ENCODE data around the gene ZNF367.
A peak's percentile ranks its signal among the peaks of the same experiment; 100 is the strongest.

ZNF367 gene

DNA sequence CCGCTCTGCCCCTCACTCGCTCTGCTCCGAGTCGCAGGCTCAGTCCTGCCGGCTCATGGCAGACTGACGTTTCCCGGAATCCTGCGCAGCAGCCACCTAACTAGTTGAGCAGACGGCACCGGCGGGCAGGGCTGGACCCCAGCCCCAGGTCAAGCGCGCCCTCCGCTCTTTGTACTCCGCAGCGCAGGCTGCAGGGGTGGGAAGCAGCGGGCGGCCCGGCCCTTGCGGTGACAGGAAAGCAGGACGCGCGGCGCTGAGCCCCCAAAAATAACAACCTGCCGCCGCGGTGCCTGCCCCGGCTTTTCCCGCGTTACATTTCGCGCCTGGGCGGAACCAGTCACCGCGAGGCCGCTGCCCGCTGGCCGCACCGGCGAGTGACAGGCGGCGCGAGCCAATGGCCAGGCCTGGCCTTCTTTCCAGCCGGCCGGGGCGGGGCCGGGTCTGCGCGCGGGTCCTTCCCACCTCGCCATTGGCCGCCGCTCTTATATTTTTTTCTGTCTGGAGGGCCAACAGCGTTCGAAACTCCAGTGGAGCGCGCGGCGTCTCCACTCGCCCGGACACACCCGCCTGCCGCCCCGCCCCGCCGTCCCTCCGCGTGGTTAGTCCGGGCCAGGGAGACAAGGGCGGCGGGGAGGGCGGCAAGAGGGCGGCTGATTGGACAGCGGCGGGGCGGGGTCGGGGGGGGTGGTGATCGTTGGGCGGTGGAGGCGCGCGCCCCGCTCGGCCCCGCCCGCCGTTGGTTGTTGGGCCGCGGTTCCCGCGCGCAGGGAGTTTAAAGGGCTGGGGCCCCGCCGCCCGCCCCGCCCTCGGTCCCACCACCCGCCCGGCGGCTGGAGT, at the start of gene ZNF367:
ZNF367 (minus strand) TSS at position 288 of the 837 bp plus-strand sequence. CDS start 338 bp downstream, outside the sequence.
- peak; percentile 98 for DNase-seq

DNA sequence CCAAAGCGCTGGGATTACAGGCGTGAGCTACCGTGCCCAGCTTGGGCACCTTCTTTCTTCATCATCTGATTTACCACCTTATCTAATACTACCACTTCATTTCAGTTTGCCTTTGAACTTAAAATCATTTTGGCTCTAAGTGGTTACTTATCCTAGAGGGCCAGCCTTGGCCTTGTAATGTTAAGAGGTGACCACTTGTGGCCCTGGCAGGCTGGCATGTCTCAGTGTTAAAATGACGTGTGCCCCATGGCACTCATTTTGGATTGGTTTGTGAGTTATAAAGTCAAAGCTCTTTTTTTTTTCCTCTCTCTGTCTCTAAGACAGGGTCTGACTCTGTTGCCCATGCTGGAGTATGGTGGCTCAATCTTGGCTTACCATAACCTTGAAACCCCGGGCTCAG, 49.6 kb upstream of the ZNF367 start:
- DNase-seq: no peak

DNA sequence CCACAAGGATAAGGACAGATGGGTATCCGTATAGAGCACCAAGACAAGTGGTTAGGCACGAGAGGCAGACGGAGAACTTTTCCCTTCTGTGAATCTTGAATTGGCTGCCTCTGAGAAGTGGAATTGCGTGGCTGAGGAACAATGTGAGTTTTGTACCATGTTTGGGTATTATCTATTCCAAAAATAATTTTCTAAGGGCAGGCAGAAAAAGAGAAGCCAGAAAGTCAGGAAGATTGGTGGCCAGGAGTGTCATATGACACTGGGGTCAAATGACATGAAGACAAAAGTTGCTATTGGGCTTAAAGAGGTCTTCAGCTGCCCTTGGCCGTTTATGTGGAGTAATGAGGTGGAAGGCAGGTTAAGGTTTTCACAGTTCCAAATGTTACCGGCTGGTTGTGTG, 46.3 kb upstream of the ZNF367 start:
- DNase-seq: no peak

DNA sequence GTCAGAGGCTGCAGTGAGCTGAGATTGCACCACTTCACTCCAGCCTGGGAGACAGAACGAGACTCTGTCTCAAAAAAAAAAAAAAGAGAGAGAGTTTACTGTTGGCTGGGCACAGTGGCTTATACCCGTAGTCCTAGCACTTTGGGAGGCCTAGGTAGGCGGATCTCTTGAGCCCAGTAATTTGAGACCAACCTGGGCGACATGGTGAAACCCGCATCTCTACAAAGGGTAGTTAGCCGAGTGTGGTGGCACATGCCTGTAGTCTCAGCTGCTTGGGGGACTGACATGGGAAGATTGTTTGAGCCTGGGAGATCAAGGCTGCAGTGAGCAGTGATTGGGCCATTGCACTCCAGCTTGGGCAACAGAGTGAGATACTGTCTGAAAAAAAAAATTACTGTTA, 44.4 kb upstream of the ZNF367 start:
- no peak for DNase-seq

GRCh38 chr9:96461336-96461735, 43.2 kb upstream of the ZNF367 start:
- DNase-seq: no peak

- no peak for DNase-seq
These were observed 42.7 kb upstream of the ZNF367 start for GRCh38 chr9:96460882-96461281.

- DNase-seq: no peak
These were observed 42.3 kb upstream of the ZNF367 start for GRCh38 chr9:96460470-96460869.

DNA sequence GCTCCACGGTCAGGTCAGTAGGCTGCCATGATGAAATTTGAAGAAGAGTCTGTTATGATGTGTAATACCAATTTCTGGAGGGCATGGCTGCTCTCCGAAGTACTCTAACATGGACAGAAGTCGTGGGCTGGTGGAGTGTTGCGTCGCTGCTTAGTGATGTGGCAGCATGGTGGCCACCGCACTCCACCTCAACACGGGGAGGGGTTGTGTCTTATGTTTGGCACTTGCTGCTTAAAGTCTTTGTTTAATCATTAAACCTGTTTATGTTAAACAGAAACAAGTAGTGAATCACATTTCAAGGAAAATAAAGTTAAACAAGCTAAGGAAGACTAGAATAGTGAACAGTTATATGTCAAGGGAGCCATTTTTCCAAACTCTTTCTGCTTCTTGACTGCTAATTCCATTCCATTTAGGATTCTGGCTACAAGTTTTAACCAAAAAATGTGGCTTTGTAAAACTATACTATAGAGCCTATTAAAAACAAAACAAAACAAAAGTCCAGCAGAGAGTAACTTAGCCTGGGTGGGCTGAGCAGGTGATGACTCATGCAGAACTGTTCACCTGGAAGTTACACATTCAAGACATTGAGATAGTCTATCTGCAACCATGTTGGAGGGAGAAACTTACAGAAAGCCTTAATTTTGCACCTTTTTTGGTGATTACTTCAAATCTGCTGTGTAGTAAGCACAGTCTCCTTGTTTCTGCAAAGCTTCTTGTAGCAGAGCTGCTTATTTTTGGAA, 41.3 kb upstream of the ZNF367 start:
- no peak for DNase-seq

- no peak for DNase-seq
These were observed 40.1 kb upstream of the ZNF367 start for GRCh38 chr9:96458226-96458625.

DNA sequence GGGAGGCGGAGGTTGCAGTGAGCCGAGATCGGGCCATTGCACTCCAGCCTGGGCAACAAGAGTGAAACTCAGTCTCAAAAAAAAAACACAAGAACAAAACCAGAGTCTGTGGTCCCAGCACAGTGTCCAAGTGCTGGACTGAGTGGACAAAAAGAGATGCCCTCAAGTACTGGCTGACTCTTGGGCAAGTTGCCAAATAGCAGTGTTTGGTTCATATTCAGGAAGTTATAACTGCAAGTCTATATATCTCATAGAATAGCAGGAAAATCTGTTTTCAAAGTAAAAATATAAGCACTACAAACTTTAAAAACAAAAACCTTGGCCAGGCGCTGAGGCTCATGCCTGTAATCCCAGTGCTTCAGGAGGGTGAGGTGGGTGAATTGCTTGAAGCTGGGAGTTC, 39.1 kb upstream of the ZNF367 start:
- no peak for DNase-seq

DNA sequence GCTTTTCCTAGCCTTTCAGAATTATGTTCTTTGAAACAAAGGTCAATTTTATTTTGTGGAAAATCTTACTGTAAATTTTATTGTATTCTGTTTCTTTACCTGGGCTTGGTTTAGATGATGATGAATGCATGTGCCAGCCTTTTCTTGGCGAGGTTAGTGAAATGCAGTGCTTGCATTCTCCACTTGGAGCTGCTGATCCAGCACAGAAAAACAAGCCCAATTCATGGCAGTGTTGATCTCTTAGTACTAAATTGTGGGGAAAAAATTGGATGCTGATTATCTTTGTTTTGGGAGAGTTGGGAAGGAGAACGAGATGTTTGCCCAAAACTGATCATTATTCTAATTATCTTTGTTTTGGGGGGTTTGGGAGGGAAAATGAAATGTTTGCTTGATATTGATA, 35.5 kb upstream of the ZNF367 start:
- peak; percentile 20 for DNase-seq

- DNase-seq: peak; percentile 52
These were observed 32.7 kb upstream of the ZNF367 start for GRCh38 chr9:96450613-96451528.

DNA sequence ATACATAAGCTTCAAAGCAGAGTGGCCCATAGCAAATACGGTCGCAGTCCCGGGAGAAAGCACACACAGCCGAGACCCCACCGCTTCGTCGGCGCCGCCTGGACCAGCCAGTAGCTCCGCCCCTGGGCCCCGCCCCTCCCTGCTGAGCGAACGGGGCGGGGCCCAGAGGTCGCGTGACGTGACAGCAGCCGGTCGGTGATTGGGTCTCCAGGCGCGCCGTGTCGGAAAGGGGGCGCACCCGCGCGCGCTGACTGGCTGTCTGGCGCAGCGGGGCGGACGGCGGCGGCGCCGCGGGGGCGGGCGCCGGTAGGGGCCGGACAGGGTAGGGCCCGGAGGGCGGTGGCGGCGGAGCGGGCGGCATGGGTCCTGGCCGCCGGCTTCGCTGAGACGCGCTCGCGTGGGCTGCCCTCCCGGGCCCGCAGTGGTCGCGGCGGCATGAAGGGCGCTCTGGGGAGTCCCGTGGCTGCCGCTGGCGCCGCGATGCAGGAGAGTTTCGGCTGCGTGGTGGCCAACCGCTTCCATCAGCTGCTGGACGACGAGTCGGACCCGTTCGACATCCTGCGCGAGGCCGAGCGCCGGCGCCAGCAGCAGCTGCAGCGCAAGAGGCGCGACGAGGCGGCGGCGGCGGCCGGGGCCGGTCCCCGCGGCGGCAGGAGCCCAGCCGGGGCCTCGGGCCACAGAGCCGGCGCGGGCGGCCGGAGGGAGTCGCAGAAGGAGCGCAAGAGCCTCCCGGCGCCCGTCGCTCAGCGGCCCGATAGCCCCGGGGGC, 31.9 kb upstream of the ZNF367 start, which contains the start of gene HABP4:
HABP4 (plus strand) TSS at position 325 of the 768 bp plus-strand sequence; CDS start at position 436, 111 bp downstream.
- DNase-seq: peak; percentile 98

DNA sequence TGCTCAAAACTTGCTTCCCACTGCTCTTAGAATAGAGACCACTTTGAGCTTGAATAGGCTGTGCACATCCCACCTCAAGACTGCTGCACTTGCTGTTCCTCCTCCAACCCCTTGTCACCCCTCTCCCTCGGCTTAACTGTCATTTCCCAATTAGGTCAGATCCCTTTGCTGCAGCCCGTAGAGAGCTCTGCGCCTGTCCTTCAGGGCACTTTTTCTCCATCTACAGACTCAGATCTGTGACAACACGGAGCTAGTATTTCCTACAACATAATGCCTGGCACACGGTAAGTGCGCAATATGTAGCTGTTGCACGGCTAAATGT, 31.3 kb upstream of the ZNF367 start:
- no peak for DNase-seq

DNA sequence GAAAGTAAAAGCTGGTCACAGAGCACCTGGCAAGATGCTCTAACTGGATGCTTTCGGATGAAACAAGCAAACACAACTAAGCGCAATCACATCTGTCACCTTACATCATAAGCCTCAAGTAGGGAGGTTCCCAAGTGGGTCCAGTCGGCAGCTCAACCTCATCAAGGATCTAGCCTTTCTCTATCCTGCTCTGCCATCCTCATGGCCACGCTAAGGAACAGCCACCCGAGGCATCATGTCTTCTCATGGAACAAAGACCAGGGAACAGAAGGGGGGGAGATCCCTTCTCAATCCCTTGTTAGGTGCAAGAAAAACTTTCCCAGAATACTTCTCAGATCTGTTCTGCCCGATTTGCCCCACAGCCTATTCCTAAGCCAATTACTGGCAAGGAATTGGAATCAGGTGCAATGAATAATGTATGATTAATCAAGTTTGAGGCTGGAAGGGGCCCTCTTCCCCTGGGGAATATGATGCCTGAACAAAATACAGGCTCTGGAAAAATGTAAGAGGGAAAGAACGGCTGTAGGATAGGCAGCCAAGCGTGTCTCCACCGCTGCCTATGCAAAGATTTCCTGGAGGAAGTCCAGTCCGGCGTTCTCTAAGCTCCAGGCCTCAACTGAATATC, 30.5 kb upstream of the ZNF367 start:
- no peak for DNase-seq

DNA sequence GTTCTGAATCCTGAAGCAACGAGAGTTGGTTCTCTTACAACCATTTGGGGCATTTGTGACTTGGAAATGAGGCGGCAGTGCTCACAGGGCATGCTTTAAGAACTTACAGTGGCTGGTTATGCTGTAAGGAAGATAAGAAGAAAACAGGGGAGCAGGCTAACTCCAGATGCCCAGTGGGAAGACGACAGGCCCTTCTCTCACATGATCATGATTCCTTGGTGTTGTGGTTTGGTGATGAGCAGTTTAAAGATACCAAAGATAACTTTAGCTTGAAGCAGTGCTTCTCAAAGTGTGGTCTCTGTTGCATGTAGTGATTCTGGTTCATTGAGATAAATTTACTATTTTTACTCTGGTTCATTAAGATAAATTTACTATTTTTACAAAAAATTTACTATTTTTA, 29.2 kb upstream of the ZNF367 start:
- no peak for DNase-seq

DNA sequence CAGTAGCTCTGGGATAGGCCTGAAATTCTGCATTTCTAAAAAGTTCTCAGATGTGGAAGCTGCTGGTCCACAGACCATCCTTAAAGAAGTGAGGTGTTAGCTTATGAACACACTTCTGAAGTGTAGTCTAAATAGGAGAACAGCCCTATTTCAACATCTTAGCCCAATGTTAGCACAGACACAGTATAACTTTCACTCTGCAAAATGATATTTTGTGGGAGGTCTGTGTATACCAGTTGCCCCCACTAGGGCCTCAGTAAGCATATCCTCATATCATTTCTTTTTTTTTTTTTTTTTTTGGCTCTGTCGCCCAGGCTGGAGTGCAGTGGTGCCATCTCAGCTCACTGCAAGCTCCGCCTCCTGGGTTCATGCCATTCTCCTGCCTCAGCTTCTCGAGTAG, 24.3 kb upstream of the ZNF367 start:
- no peak for DNase-seq

- no peak for DNase-seq
These were observed 23.8 kb upstream of the ZNF367 start for GRCh38 chr9:96441798-96442445.

DNA sequence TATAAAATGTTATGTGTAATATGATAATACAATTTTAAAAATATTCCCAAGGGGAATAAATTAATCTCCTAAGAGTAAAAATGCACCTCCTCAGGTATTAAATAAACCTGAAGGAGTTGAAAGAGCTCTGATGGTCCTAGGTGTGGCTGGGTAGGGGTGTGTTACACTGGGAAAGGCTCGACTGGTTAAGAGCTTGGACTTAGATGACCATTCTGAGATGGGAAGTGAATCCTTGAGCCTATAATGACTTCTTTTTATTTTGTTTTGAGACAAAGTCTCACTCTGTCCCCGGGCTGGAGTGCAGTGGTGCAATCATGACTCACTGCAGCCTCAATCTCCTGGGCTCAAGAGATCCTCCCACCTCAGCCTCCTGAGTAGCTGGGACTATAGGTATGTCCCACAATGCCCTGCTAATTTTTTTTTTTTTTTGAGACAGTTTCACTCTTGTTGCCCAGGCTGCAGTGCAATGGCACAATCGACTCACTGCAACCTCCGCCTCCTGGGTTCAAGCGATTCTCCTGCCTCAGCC, 22.6 kb upstream of the ZNF367 start:
- DNase-seq: no peak

DNA sequence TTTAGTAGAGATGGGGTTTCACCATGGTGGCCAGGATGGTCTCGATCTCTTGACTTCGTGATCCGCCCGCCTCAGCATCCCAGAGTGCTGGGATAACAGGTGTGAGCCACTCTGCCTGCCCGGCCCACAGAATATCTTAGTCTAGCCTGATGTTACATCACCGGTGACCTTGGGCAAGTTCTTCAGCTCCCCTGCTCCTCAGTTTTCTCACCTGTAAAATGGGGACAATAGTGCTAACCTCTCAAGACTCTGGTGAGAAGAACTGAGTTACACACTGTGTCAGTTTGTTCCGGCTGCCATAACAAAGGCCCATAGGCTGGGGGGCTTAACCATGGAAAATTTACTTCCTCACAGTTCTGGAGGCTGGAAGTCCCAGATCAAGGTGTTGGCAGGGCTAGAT, 19.3 kb upstream of the ZNF367 start:
- DNase-seq: no peak

DNA sequence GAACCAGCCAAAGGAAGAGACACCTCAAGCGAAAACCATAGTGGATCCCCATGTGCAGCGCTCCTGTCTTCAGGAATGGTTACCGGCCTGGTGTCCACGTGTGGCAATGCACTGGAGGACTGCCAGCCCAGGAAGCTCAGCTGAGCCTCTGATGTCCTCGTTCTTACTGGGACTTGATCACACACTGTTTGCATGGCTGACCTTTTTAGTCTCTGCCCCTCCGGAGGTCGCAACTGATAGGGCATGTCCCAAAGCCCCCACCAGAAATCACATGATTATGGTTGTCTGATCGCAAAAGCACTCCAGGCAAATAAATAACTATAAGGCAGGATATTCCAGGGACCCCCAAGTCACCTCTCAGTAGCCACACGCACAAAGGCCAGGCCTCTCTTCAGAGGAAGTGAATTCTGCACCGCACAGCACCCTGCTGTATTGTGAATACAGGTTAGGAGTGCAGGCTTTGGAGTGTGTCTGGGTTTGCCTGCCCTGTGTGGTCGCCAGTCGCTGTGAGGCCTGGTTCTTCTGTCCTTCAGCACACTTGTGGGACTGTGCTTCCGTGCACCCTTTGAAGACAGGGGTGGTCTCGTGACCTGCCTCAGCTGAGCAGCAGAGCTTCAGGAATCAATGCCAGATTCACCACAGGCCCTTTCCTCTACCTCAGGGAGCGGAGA, 18.4 kb upstream of the ZNF367 start:
- DNase-seq: no peak

Data from stimulated activated CD4-positive, alpha-beta T cell treated with anti-CD3 and anti-CD28 coated beads, Interleukin-15, amount 100 ng/mL, for 24 hours (primary cell).